Coronary artery (tissue), 2 donors: Measurements from ENCODE around the gene ZGPAT.

Experiments
- DNase-seq: peaks from one replicate; pipeline ENCODE4 v3.0.0-alpha.2; 2017; ENCODE audit warnings: low spot score
- H3K27ac ChIP-seq, 2 donors: fragments of 200-600 bp; sonication (generic); one replicate each; pipeline ENCODE4 v1.5.1; 2016 to 2019
- H3K4me3 ChIP-seq: fragments of 200-600 bp; sonication (generic); 2 replicates; pipeline ENCODE4 v1.5.1; 2016; ENCODE audit warnings: mild to moderate bottlenecking, moderate library complexity
- TF ChIP-seq, protein P1 (sequence below): fragments of 200-600 bp; sonication (generic); IDR thresholded peaks from one replicate; pipeline ENCODE4 v1.5.1; 2019; ENCODE audit warnings: antibody characterized with exemption

Gene ZGPAT

GRCh38 chr20:63705232-63706026 is 2.4 kb upstream of the ZGPAT start:
- TF ChIP-seq, protein P1, sequence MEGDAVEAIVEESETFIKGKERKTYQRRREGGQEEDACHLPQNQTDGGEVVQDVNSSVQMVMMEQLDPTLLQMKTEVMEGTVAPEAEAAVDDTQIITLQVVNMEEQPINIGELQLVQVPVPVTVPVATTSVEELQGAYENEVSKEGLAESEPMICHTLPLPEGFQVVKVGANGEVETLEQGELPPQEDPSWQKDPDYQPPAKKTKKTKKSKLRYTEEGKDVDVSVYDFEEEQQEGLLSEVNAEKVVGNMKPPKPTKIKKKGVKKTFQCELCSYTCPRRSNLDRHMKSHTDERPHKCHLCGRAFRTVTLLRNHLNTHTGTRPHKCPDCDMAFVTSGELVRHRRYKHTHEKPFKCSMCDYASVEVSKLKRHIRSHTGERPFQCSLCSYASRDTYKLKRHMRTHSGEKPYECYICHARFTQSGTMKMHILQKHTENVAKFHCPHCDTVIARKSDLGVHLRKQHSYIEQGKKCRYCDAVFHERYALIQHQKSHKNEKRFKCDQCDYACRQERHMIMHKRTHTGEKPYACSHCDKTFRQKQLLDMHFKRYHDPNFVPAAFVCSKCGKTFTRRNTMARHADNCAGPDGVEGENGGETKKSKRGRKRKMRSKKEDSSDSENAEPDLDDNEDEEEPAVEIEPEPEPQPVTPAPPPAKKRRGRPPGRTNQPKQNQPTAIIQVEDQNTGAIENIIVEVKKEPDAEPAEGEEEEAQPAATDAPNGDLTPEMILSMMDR, result no peak
- peak; percentile 65 for DNase-seq
- H3K4me3 ChIP-seq, result no peak overlapping the region
- H3K27ac ChIP-seq, result no peak overlapping the region

DNA sequence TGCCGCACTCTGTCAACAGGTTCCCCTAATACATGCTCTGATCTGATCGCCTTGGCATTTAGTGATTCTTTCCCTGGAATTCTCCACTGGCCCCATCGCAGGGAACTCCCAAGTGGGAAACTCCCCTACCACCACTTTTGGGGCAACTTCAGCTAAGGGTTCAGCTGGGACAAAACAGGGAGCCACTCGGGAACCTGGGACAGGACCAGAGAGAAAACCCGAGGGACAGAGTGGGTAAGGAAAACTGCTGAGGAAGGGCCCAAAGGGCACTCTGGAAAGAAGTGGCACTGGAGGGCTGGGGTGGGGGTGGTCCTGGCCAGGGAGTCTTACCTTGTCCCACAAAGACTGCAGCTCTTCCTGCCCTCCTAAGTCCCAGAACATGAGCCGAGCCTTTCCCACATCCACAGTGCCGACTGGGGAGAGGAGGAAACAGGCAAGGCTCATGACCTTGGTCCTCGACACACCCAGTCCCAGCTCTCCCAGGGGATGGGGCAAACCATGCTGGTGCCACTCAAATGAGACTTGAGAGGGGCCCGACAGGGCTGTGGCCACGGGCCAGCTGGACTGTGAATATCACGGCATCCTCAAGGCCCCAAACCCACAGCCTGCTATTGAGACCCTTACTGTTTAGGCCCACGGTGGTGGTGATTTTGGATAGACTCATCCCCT is 1.7 kb upstream of the ZGPAT start:
- Histone ChIP-seq H3K27ac (peak overlapping the region; percentile 77 to 94), H3K4me3 (peak overlapping the region; percentile 90)
- DNase-seq, result peak; percentile 71
- TF ChIP-seq, protein P1, result no peak

DNA sequence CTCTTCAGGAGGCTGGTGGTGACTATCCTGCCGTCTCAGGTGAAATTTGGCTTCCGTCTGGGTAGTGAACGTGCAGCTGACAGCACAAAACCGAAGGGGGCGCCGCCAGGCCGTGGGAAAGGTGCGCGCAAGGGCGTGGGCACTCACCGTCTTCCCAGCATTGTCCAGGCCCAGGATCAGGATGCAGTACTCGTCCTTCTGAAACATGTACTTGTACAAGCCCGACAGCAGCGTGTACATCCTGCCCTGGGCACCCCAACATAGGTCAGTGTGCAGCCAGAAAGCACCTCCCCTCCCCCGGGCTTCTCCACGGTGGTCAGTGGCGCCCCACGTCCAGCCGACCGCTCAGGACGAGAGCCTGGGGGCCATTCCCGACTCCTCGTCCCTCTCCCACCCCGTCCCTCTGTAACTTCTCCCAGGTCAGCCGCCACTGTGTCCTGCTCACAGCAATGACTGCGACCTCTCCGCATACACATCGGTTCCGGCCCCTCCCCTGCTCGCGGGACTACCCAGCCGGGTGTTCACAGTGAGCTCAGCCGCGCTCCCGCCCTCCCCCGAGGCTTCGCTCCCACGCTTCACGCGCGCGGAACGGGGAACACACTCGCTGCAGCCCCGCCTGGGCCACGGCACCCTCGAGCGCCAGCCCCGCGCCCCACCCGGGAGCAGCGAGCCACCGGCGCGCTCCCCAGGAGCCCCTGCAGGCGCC is 834 bp upstream of the ZGPAT start:
- Histone ChIP-seq H3K4me3 (peak overlapping the region; percentile 90), H3K27ac (peak overlapping the region; percentile 77 to 94)
- peak; percentile 79 for DNase-seq
- TF ChIP-seq, protein P1, result no peak

DNA sequence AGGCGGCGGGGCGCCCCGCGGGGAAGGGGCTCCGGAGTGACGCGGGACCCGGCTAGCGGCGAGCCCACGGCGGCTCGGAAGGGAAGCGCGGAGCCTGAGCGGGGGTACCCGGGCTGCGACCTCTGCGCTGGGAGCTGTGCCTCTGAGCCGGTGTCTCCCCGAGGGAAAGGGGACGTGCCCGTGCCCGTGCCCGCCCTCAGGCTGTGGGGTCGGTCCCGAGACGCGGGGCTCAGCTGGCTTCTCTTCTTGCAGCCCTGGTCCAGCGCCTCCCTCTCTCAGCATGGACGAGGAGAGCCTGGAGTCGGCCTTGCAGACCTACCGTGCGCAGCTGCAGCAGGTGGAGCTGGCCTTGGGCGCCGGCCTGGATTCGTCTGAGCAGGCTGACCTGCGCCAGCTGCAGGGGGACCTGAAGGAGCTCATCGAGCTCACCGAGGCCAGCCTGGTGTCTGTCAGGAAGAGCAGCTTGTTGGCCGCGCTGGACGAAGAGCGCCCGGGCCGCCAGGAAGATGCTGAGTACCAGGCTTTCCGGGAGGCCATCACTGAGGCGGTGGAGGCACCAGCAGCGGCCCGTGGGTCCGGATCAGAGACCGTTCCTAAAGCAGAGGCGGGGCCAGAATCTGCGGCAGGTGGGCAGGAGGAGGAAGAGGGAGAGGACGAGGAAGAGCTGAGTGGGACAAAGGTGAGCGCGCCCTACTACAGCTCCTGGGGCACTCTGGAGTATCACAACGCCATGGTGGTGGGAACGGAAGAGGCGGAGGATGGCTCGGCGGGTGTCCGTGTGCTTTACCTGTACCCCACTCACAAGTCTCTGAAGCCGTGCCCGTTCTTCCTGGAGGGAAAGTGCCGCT is 686 bp downstream of the ZGPAT start:
- DNase-seq, result peak; percentile 74
- Histone ChIP-seq H3K27ac (peak overlapping the region; percentile 77 to 94), H3K4me3 (peak overlapping the region; percentile 90)
- TF ChIP-seq, protein P1, result no peak

- TF ChIP-seq, protein P1, result no peak
- Histone ChIP-seq H3K27ac (peak overlapping the region in 1 of 2 donors; percentile 94), H3K4me3 (peak overlapping the region; percentile 90)
- DNase-seq, result no peak
Observed at GRCh38 chr20:63709149-63709527, 1.3 kb downstream of the ZGPAT start.

DNA sequence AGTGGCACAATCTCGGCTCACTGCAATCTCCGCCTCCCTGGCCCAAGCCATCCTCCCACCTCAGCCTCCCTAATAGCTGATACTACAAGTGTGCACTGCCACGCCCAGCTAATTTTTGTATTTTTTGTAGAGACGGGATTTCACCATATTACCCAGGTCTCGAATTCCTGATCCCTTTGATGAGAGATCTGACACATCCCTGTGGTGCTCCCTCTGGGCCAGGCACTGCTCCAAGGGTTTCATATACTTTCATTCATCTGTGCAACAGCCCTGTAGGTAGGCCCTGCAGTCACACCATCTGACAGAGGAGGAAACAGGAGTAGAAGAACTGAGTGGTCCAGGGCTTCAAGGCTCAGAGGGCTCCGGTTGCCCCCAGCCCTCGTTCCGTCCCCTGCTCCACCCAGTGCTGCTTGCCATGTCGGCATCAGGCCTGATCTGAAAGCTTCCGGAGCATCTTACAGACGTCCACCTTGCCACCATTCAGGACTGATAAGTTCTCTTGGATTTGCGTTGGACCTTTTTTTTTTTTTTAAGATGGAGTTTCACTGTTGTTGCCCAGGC is 3.3 kb downstream of the ZGPAT start:
- no peak for DNase-seq
- H3K4me3 ChIP-seq, result no peak overlapping the region
- TF ChIP-seq, protein P1, result no peak
- no peak overlapping the region for H3K27ac ChIP-seq
